Measurements from ENCODE around the gene CYP4F22. TPM values are rescaled to one million over a fixed set of nuclear protein-coding genes. Genes with fewer than 3 reads are reported as not detected.

Gene CYP4F22
- total and polyA plus RNA-seq, 2 of the 8 experiments (the other 6 are each of a cell fraction or from before 2014, with no cell fraction given) = not detected

GRCh38 chr19:15557223-15557622 lies 48.9 kb downstream of the CYP4F22 start:
- Histone ChIP-seq H3K56ac (replicated peaks; ENCODE audit: insufficient read length, low read depth, low read length) (no peak overlapping the region), H3K23me2 (ENCODE audit: low read depth, low read length) (no peaks in the 10 kb centered on the region), H2BK20ac (ENCODE audit: low read length) (no peak overlapping the region), H2AK5ac (ENCODE audit: low read depth, low read length) (no peak overlapping the region), H3K9me3 (ENCODE audit: insufficient read depth in 2 of 2, low read depth in 1 of 2, low read length in 1 of 2) (peaks cover 13 to 28% of the 10 kb centered on the region in 2 experiments), H3K18ac (ENCODE audit: extremely low read depth, low read length) (no peak overlapping the region), H2BK120ac (replicated peaks; ENCODE audit: low read depth, low read length) (no peak overlapping the region), H4K91ac (replicated peaks; ENCODE audit: insufficient read length, low read length) (no peak overlapping the region), H4K5ac (ENCODE audit: insufficient read length, low read depth, low read length) (no peak overlapping the region), H4K20me1 (replicated peaks in 1 of 2; ENCODE audit: control insufficient read depth in 1 of 2, insufficient read depth in 2 of 2, low read length in 2 of 2) (peaks cover 0 to 1% of the 10 kb centered on the region in 2 experiments), H3K4me1 (replicated peaks in 1 of 4; ENCODE audit: control insufficient read depth in 3 of 4, insufficient read depth in 4 of 4, low read length in 3 of 4) (no peaks in the 10 kb centered on the region), H3K27ac (ENCODE audit: low read depth, low read length) (no peak overlapping the region), H2BK12ac (ENCODE audit: low read depth, low read length) (no peak overlapping the region), H4K8ac (ENCODE audit: extremely low read depth, insufficient read depth, low read length) (no peak overlapping the region), H3K4ac (replicated peaks; ENCODE audit: insufficient read length, low read depth, low read length) (no peak overlapping the region), H3K23ac (ENCODE audit: insufficient read length) (no peak overlapping the region), H3K27me3 (replicated peaks in 1 of 4; ENCODE audit: control insufficient read depth in 3 of 4, extremely low read depth in 1 of 4, insufficient read depth in 3 of 4, low read length in 3 of 4) (peaks cover 0 to 2% (median 0%) of the 10 kb centered on the region in 4 experiments; a peak in 2 of 7 replicates), H3K14ac (ENCODE audit: insufficient read length) (no peak overlapping the region), H2AFZ (ENCODE audit: low read length) (no peak overlapping the region), H3K4me3 (ENCODE audit: extremely low read depth in 1 of 4, insufficient read depth in 2 of 4, low read depth in 3 of 4, low read length in 4 of 4) (no peak overlapping the region), H2BK5ac (ENCODE audit: low read depth, low read length) (no peak overlapping the region), H3K36me3 (ENCODE audit: control insufficient read depth in 2 of 4, insufficient read depth in 4 of 4, low read length in 3 of 4) (no peaks in the 10 kb centered on the region), H3K9ac (replicated peaks in 1 of 4; ENCODE audit: extremely low read depth in 1 of 4, low read depth in 3 of 4, low read length in 3 of 4) (no peak overlapping the region), H3K79me2 (ENCODE audit: control insufficient read depth in 1 of 2, insufficient read depth in 2 of 2, low read length in 2 of 2) (no peaks in the 10 kb centered on the region), H2BK15ac (ENCODE audit: low read length) (no peak overlapping the region), H3K79me1 (ENCODE audit: low read depth, low read length) (no peaks in the 10 kb centered on the region), H3K4me2 (ENCODE audit: insufficient read depth in 1 of 2, low read depth in 2 of 2, low read length in 2 of 2) (no peak overlapping the region; a peak in 1 of 4 replicates)
- FAIRE-seq (no peak), DNase-seq (ENCODE audit: low read depth in 1 of 2, low spot score in 2 of 2) (no peak)
- ChIA-PET CTCF (ENCODE audit: partially characterized antibody) (interaction anchor here (0.7 to 1.4 kb wide), 5 partner anchors 12 to 380 kb away, joined by 3 to 5 read pairs (median 3); no protein-coding TSS in a partner anchor), POLR2A (ENCODE audit: partially characterized antibody) (no interaction called here)
- TF ChIP-seq NANOG (IDR thresholded peaks at IDR 0.05; ENCODE audit: insufficient read depth, low read depth, low read length, poor library complexity, severe bottlenecking) (no peak), POLR2A (IDR thresholded peaks at IDR 0.05; ENCODE audit: control extremely low read depth in 1 of 2, low read depth in 2 of 2, low read length in 2 of 2) (no peak), KDM5A (IDR thresholded peaks at IDR 0.05; ENCODE audit: low read length) (no peak), ATF3 (IDR thresholded peaks at IDR 0.05; ENCODE audit: insufficient read depth, low read depth, low read length) (no peak), CEBPB (IDR thresholded peaks at IDR 0.05; ENCODE audit: low read depth, low read length) (no peak)
- WGBS, 2 experiments (ENCODE audit: extremely low coverage in 1 of 2, insufficient coverage in 1 of 2, insufficient read length in 1 of 2, insufficient replicate concordance in 2 of 2, low coverage in 1 of 2, low lambda C conversion rate in 2 of 2, missing lambda C conversion rate in 1 of 2) = 77% methylated on average over 4 of the region's 4 CpGs; no CpG with 5 or more reads in 1 of the 2 experiments
